HL-60/S4 treated with retinoic acid at 250 ng/mL for 4 days and 3 days (cell line): ENCODE data around the gene SLC15A2.

ENCODE experiments used
- in situ Hi-C: fragments of 300-500 bp; cut with MboI; formaldehyde crosslinking; loops from 2 replicates; pipeline ENCODE4 v1.7.0; 2022; ENCODE audit warnings: low sequenced_read_pairs

SLC15A2 gene

DNA sequence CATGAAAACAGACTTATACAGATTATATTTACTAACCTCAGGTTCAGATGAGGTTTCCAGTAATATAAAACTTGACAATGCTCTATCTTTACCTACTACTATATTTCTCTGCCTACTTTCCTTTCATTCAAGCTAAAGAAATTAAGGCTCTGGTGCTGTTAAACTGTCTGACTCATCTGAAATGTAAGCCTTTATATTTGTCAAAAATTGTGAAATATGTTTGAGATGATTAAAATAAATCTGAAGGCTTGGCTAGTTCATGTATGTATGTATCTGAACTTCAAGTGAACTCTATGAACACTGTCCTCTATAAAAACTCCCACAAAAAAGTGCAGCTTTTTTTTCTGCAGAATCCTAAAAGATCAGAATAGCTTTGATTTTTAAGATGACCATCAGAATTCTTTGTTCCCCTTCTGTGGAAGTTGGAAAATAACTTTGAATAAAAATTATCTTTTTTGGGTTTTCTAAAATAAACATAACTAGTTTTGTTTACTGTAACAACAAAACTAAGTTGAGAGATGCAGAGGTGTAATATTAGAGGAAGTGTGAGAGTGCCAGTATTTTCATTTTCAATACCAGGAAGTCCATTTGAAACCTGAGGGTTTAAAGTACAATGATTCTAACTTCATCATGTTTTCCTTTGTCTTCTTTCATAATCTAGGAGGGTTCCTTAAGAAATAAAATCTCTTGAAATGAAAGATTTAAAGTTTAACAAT is 85.7 kb downstream of the SLC15A2 start:
- in situ Hi-C loops = no loop called here

DNA sequence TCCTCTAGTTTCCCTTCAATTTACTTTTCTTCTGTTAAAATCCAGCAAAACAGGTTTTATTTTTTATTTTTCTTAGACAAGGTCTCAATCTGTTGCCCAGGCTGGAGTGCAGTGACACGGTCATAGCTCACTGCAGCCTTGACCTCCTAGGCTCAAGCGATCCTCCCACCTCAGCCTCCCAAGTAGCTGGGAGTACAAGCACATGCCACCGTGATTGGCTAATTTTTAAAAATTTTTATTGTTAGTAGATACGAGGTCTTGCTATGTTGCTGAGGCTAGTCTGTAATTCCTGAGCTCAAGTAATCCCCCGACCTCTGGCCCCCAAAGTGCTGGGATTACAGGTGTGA is 86.2 kb downstream of the SLC15A2 start:
- in situ Hi-C loops = no loop called here

DNA sequence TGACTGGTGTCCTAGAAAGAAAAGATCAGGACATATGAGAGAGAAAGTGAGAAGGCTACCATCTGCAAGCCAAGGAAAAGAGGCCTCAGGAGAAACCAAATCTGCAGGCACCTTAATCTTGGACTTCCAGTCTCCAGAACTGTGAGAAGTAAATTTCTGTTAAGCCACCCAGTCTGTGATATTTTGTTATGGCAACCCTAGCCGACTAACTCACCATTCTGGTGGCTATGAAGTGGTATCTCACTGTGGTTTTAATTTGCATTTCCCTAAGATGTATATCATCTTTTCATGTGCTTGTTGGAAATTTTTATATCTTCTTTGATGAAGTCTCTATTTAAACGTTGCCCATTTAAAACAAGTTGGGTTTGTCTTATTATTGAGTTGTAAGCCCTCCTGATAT is 87.3 kb downstream of the SLC15A2 start:
- in situ Hi-C loops = no loop called here

DNA sequence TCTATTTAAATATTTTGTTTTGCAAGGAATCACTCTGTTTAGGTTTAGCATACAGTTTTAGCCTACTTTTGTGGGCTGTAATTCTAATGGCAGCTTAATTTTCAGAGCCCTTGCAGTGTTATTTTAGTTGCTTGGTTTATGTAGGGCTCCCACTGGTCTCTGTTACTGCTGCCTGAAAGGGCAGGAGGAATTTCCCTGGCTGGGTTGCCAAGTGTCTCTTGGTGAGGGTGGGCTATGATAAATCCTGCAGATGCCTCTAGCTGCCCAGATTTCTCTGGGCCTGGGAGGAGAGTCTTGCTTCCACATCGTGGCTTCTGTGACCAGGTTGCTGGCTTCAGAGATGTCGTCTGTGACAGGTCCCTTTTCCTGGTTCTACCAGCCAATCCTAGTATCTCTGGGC is 91.6 kb downstream of the SLC15A2 start:
- in situ Hi-C loops = no loop called here

DNA sequence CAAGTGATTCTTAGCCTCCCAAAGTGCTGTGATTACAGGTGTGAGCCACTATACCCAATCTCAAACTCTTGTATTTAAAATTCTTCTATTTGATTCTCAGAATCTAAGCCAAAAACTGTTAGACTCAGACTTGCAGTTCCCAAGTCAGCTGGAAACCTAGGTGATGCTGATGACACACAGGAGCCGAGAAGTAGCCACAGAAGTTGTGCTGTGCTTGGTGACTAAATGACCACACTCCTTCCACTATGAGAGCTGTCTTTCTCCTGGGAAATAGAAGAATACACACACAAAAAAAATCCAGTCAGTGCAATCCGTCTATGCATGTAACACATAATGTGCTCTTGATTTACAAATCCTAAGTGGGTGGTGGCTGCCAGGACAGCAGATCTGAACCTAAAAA is 93.9 kb downstream of the SLC15A2 start:
- in situ Hi-C loops = no loop called here

DNA sequence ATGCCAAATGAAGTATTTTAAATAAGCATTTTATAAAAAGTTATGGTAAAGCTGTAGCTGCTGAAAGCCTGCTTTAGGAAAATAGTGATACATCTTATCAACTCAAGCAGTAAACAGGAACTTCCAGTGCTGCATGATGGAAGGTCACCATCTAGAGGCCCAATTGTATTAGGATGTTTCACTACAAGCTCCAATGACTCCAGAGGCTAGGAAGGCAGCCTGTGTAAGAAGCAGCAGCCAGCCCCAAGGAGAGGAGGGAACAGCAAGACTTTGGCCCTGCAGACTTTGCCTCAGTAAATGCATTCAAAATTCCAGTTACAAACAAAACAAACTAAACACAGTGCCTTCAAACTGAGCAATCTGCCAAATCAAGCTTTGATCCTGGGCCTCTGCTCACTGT is 95.7 kb downstream of the SLC15A2 start:
- in situ Hi-C loops = no loop called here

DNA sequence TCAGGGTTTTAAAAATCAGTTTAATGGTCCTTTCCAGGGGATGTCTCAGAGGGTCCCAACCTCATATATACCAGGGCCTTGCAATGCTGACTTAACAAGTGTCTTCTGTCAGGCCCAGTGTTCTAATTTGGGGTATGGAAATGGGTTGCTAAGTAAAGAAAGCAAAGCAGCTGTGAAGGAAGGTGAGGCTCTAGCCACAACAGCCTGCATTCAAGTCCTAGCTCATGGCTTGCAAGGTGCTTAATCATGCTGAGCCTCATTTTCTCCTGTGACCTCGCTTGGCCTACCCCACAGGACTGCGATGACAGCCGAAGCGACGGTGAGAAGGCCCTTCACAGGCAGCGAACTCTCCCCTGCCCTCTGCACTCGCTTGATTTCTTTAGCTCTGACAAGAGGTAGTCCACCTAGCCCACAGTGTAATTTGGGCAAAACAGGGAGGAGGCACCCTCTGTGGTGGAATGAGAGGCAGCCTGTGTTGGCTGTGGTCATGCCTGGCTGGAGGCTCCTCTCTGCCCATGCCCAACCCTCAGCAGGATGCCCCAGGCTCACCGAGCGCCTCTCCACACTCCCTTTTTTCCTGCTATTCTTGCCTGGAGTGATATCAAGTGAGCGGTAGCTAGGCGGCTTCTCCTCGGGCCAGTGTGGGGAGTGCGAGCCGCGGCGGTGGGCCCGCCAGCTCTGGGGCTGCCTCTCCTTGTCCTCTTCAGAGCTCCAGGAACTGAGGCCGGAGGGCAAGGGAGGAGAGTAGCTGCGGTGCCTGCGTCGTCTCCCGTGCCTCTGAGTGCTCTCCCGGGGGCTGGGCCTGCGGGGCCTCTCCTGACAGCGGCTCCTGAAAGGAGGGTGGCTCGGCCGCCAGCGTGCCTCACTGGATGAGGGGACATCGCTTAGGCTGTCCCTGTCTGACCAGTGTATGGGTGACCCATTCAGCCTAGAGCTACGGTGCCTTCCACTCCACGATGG is 98.7 kb downstream of the SLC15A2 start:
- in situ Hi-C loops = no loop called here
